LNCAP (cell line): Measurements from ENCODE around the gene LAMC2.

ENCODE experiments used
- TF ChIP-seq, protein P1 (sequence below): fragments of 450-650 bp; IDR thresholded peaks from 2 replicates; pipeline ENCODE4 v1.5.1; 2017; ENCODE audit warnings: mild to moderate bottlenecking

Gene LAMC2

DNA sequence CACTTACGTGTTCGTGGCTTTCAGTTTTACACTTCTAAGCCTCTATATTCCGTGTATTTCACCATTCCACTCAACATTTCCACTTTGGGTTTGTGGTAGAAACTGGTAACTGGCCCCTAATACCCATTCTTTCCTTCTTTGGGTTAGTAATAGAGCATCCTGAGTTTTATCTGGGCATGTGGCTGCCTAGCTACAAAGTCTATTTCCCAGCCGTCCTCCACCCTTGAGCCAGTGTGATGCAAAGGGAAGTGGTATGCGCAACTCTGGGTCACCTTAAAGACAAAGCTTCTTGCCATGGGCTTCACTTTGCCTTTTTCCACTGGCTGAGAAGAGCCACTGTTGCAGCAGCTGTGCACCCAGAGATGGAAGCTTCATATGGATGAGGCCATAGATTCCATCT is 73.9 kb downstream of the LAMC2 start:
- TF ChIP-seq, protein P1, sequence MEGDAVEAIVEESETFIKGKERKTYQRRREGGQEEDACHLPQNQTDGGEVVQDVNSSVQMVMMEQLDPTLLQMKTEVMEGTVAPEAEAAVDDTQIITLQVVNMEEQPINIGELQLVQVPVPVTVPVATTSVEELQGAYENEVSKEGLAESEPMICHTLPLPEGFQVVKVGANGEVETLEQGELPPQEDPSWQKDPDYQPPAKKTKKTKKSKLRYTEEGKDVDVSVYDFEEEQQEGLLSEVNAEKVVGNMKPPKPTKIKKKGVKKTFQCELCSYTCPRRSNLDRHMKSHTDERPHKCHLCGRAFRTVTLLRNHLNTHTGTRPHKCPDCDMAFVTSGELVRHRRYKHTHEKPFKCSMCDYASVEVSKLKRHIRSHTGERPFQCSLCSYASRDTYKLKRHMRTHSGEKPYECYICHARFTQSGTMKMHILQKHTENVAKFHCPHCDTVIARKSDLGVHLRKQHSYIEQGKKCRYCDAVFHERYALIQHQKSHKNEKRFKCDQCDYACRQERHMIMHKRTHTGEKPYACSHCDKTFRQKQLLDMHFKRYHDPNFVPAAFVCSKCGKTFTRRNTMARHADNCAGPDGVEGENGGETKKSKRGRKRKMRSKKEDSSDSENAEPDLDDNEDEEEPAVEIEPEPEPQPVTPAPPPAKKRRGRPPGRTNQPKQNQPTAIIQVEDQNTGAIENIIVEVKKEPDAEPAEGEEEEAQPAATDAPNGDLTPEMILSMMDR = no peak

DNA sequence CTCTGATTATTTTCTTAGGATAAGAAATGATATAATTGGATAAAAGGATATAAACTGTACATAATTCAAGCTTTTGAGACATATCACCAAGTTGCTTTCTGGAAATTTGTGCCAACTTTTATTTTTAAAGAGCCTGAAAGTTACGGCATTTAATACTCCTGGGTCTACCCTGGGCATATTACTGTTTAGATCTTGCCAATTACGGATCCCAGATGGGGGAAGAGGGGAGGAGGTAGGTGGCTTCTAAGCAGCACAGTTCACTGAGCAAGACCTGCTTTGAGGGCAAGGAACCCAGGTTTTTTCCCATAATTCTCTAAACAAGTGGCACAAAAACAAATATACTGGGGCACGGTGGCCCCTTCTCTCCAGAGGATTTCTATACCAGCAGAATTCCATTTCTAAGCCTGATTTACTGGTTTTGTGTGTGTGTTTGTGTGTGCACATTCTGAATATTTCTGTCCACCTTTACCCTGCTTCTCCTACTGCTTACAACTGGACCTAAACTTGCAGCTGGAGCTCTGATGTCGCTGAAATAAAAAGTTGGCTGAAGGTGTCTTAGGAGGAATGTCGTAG is 76.7 kb downstream of the LAMC2 start:
- TF ChIP-seq, protein P1 = no peak

DNA sequence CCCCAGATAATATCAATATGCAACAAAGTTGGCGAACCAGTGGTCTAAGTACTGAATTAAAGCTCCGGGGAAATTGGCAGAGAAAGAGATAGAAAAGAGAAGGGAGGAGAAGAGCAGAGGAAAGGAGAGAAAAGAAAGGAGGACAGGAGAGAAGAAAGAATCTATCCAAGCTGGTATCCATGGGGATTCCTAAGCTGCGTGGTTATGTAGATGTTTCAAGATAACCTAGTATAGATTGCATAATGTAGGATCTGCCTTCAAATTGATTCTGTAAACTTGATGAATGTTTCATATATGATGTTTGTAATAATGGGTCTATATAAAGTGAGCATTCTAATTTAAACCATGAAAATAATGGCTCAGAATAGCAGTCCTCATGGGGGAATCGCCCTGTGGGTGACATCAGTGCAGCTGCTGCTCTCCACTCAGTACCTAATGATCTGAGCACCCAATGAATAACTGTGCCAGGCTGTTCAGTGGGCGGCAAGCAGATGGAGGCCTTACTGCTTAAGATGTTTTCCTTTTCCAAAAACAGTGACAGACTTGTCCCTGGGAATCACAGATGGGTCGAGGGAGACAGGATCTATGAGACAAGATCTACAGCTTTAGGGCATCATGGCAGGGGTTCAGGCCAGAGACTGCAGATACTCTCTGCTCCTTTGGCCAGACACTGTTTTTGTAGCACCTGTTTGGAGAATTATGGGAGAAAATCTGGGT is 78.0 kb downstream of the LAMC2 start:
- TF ChIP-seq, protein P1 = no peak

DNA sequence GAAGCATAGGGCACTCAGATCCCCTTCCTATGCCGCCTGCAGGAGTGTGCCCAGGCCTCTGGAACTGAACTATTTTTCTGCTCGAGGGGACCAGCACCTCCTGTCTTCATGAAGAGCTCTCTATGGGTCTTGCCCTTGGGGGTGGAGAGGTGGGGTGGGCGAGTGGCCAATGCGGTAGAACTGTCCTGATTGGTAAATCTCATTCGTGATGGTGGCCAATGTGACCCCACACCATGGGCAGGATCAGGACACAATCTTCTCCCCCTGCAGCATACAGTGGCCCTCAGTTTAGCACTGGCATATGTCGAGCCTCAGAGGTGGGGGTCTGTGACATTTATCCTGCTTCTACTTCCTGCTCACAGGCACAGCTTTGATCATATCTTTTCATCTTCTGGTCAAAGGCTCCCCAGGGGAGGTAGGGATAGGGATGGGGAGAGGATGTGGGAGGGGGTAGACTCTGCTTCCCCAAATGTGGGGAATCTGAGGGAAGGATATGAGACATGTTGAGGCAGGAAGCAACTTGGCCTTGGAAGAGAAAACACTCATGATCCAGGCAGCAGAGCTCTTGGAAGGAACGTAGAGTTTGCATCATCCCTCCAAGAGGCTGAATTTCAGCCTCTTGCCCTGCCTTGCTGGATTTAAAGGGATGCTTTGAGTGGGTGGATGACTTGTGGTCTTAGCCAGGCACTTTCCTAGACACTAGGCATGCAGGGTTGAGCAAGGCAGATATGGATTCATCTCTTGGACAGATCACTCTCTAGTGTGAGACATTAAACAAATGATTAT is 81.8 kb downstream of the LAMC2 start:
- TF ChIP-seq, protein P1 = no peak

DNA sequence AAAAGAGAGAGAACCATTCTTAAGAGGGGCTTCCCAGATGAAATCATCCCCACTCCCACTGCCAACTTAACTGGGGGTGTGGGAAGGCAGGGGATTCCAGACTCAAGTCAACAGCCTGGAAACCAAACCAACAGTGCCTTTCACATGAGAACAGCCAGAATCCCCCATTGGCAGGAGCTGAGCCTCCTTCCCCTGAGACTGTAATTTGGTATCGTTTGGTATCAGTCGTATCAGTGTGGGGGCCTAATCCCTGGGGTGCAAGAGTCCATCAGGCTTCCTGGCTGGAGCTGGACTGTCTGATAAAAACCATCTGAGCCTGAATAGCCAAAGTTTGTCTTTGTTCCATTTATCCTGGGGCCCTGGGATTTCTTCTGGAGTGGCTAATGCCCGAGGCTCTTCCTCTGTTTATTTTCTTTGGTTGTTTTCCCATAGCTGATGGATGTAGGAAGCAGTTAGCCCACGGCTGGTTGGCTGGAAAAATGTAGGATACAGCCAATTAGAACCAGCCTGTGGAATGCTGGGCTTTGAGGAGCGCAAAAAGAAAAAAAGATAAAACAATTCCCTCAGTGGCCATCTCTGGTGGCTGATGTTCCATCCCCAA is 84.6 kb downstream of the LAMC2 start:
- TF ChIP-seq, protein P1 = no peak

DNA sequence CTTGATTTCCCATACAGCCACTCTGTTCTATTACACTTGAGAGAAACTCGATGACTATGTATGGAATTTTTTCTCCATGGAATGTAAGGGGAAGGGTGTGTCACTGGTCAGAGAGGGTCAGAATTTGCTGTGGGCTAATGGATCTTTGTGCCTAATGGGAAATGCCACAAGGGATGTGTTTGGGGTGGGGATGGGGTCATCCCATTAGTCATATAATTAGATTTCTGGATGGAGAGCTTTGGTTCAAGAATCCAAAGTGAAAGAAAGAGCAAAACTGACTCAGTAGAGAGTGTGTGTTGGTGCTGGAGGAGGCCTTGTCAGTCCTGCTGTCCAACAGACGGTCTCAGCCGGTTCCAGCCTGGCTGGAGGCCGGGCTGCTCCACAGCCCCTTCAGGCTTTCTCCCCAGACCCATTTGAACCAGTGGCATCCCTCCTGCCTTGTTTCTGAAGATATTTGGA is 86.4 kb downstream of the LAMC2 start:
- TF ChIP-seq, protein P1 = no peak

DNA sequence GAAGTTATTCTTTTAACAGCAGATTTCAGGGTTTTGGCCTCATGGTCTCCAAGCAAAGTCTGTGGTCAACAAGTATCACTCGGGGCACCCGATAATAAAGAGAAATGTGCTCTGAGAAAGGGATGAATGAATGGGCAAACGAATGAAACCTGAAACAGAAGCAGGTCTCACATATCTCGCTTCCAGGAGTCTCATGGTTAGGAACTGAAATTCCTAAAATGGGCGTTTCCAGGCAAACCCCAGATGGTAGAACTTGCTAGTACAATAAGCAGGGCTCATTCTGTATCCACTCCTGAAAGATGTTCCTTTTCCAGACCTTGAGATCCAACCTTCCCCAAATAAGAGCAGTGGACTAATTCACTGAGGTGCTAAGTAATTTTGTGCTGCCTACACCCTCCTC is 87.2 kb downstream of the LAMC2 start:
- TF ChIP-seq, protein P1 = no peak
